Chondrocyte (in vitro differentiated cells): ENCODE measurements around the gene YLPM1. TPM values are rescaled to one million over a fixed set of nuclear protein-coding genes. Genes with fewer than 3 reads are reported as not detected.

ENCODE experiments used
- DNase-seq: peaks from one replicate; pipeline ENCODE4 v3.0.0; 2021; ENCODE audit warnings: mixed read lengths, low spot score
- H3K27ac Mint-ChIP-seq: one replicate; pipeline ENCODE4 v1.8.0; 2021; ENCODE audit warnings: mild to moderate bottlenecking, moderate library complexity, mixed read lengths; ENCODE audit not compliant: unreplicated experiment
- H3K27me3 Mint-ChIP-seq: 2 replicates; pipeline ENCODE4 v1.8.0; 2021; ENCODE audit warnings: low read depth, mixed read lengths
- H3K36me3 Mint-ChIP-seq: 2 replicates; pipeline ENCODE4 v1.8.0; 2021; ENCODE audit warnings: low read depth, mixed read lengths
- H3K4me1 Mint-ChIP-seq: 2 replicates; pipeline ENCODE4 v1.8.0; 2021; ENCODE audit warnings: low read depth, mild to moderate bottlenecking, mixed read lengths
- H3K4me3 Mint-ChIP-seq: one replicate; pipeline ENCODE4 v1.8.0; 2021; ENCODE audit warnings: mild to moderate bottlenecking, moderate library complexity, mixed read lengths; ENCODE audit not compliant: unreplicated experiment
- H3K9me3 Mint-ChIP-seq: 2 replicates; pipeline ENCODE4 v1.8.0; 2021; ENCODE audit warnings: low read depth, mixed read lengths
- total RNA-seq: library from RNA; stranded (reverse); gene quantifications from 3 replicates; pipeline ENCODE4 v1.2.1, GENCODE V29; 2021
- TF ChIP-seq, protein P1 (sequence below): fragments of 200-600 bp; sonication (generic); IDR thresholded peaks from 2 replicates; pipeline ENCODE4 v1.5.0; 2021; ENCODE audit warnings: antibody characterized with exemption, mild to moderate bottlenecking, moderate library complexity

YLPM1 gene
- total RNA-seq, 1 donor from 2014 or later = 51.3 TPM

DNA sequence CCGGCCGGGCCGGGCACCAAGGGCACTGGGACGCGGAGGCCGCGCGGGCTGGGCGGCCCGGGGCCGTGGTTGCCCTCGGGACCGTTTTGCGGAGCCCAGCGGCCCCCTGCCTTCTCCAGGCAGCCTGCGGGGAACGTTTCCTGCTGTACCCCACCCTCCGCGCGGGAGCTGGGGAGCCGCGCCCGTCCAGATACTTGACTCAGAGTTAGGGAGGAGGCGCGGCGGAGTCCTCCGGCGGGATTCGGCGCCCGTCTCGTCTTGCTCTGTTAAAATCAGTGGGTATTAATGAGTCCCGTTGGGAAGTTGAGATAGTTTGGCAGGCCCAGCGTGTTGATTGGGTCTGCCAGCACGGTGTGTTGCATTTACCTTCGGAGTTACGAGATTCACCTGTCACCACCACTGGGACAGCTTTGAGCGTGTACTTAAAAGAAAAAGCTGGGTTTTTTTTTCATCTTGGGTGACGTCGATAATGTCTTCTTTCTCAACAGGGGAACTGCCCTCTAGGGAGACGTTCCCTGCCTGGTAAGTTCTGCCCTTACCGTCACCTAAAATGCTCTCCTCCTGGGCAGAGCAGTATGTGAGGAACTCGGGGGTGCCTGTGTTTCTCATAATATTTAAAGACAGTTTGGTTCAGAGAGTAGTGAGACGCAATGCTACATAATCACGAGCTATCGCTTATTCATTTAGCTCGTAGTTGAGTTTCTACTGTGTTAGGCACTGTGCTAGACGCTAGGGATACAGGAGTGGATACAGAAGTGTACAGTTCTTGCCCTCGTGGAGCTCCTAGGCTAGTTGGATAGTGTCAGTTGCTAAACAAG, 119.2 kb downstream of the YLPM1 start:
- Mint-ChIP-seq H3K27me3 (no peaks in the 10 kb centered on the region), H3K9me3 (no peaks in the 10 kb centered on the region), H3K4me1 (peaks cover 46% of the 10 kb centered on the region), H3K4me3 (peak overlapping the region; percentile 99), H3K27ac (peak overlapping the region; percentile 98), H3K36me3 (no peaks in the 10 kb centered on the region)
- DNase-seq = no peak
- TF ChIP-seq, protein P1, sequence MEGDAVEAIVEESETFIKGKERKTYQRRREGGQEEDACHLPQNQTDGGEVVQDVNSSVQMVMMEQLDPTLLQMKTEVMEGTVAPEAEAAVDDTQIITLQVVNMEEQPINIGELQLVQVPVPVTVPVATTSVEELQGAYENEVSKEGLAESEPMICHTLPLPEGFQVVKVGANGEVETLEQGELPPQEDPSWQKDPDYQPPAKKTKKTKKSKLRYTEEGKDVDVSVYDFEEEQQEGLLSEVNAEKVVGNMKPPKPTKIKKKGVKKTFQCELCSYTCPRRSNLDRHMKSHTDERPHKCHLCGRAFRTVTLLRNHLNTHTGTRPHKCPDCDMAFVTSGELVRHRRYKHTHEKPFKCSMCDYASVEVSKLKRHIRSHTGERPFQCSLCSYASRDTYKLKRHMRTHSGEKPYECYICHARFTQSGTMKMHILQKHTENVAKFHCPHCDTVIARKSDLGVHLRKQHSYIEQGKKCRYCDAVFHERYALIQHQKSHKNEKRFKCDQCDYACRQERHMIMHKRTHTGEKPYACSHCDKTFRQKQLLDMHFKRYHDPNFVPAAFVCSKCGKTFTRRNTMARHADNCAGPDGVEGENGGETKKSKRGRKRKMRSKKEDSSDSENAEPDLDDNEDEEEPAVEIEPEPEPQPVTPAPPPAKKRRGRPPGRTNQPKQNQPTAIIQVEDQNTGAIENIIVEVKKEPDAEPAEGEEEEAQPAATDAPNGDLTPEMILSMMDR = no peak

Other genes starting within 250 kb of the YLPM1 start
- 210 to 446 TPM (median 215 TPM) in 3 replicates for gene LTBP2, start 151.1 kb upstream of the YLPM1 start, total RNA-seq
- 34.7 to 50.2 TPM (median 35.9 TPM) in 3 replicates for gene AREL1, start 50.2 kb upstream of the YLPM1 start, total RNA-seq
- gene FCF1, start 50.2 kb upstream of the YLPM1 start, total RNA-seq = 51.7 to 67.7 TPM (median 52.9 TPM) in 3 replicates
- not detected in 3 replicates for gene PROX2, start 112.8 kb downstream of the YLPM1 start, total RNA-seq
- 70.4 to 78.0 TPM (median 74.5 TPM) in 3 replicates for gene DLST, start 118.6 kb downstream of the YLPM1 start, total RNA-seq
- 0.82 to 6.5 TPM (median 5.8 TPM) in 3 replicates for gene RPS6KL1, start 159.9 kb downstream of the YLPM1 start, total RNA-seq
- gene PGF, start 192.3 kb downstream of the YLPM1 start, total RNA-seq = 2.0 to 3.2 TPM (median 2.3 TPM) in 3 replicates
- gene EIF2B2, start 239.6 kb downstream of the YLPM1 start, total RNA-seq = 35.7 to 38.4 TPM (median 37.1 TPM) in 3 replicates